ENCODE measurements around the gene PLCL2.

- TF ChIP-seq CTCF (IDR thresholded peaks at IDR 0.05) (no peak), EP300 (IDR thresholded peaks at IDR 0.05) (no peak), POLR2AphosphoS5 (IDR thresholded peaks at IDR 0.05) (no peak)
These were observed 93.6 kb downstream of the PLCL2 start for GRCh38 chr3:16978234-16978920.

Data from gastroesophageal sphincter (tissue), 3 donors.